AG04450 (cell line): ENCODE data around the gene TSEN34. TPM values are rescaled to one million over a fixed set of nuclear protein-coding genes. Genes with fewer than 3 reads are reported as not detected.
"Not testable (repeated sequence)": the region's sequence is repeated elsewhere in the genome, so short reads cannot be mapped to it uniquely, and the experiment has no call there.

Source experiments
- CTCF ChIA-PET: fragments of 300-600, 350-600 bp; formaldehyde crosslinking; extraction: SDS; loops from one replicate; lab custom pipeline; 2022; ENCODE audit warnings: antibody characterized with exemption, inconsistent platforms; lab: Charles Lee
- POLR2A ChIA-PET: fragments of 350-600 bp; formaldehyde crosslinking; extraction: SDS; loops from one replicate; lab custom pipeline; 2021; ENCODE audit warnings: antibody characterized with exemption, inconsistent platforms; lab: Yijun Ruan, JAX
- DNase-seq: peaks from one replicate; pipeline ENCODE4 v3.0.0-alpha.2; 2011; ENCODE audit warnings: low read depth, low spot score
- H3K27ac ChIP-seq: one replicate; pipeline ENCODE4 v1.5.1; 2012; ENCODE audit warnings: low read depth, low read length, control low read depth
- H3K27me3 ChIP-seq: one replicate; pipeline ENCODE4 v1.6.0; 2012; ENCODE audit warnings: low read length; ENCODE audit not compliant: control insufficient read depth, insufficient read depth
- H3K4me3 ChIP-seq: 2 replicates; pipeline ENCODE4 v1.5.1; 2011; ENCODE audit warnings: mild to moderate bottlenecking, low read depth, low read length, control low read depth
- H3K9me3 ChIP-seq: 2 replicates; pipeline ENCODE4 v1.5.1; 2012; ENCODE audit warnings: low read length; ENCODE audit not compliant: control insufficient read depth, insufficient read depth
- CTCF ChIP-seq: IDR thresholded peaks from 2 replicates; pipeline ENCODE4 v1.5.1; 2011; ENCODE audit warnings: low read depth, low read length, control low read depth, inconsistent platforms
- polyA plus RNA-seq: library from polyadenylated mRNA; depleted of rRNA; stranded (reverse); fragments of >200 nt; gene quantifications from 2 replicates; pipeline ENCODE4 v1.2.3, GENCODE V29; 2011

Gene TSEN34
- polyA plus RNA-seq, 1 experiment, result 32.4 TPM

GRCh38 chr19:54218259-54218658 lies 27.2 kb downstream of the TSEN34 start:
- TF ChIP-seq CTCF, result no peak
- H3K27me3 ChIP-seq, result peaks cover 12% of the 10 kb centered on the region
- ChIA-PET POLR2A (no interaction called here), CTCF (no interaction called here)
- H3K9me3 ChIP-seq, result no peaks in the 10 kb centered on the region
- DNase-seq, result no peak
- H3K27ac ChIP-seq, result no peak overlapping the region
- H3K4me3 ChIP-seq, result no peak overlapping the region

- Histone ChIP-seq H3K9me3 (no peaks in the 10 kb centered on the region), H3K27ac (no peak overlapping the region), H3K4me3 (no peak overlapping the region), H3K27me3 (peaks cover 12% of the 10 kb centered on the region)
- TF ChIP-seq CTCF, result no peak
- DNase-seq, result no peak
- ChIA-PET CTCF (no interaction called here), POLR2A (no interaction called here)
Observed at GRCh38 chr19:54218960-54219661, 28.0 kb downstream of the TSEN34 start.

GRCh38 chr19:54219702-54220101 lies 28.6 kb downstream of the TSEN34 start:
- CTCF ChIA-PET, H3K4me3 ChIP-seq, H3K9me3 ChIP-seq, H3K27ac ChIP-seq, DNase-seq, POLR2A ChIA-PET: not testable (repeated sequence)
- peaks cover 12% of the 10 kb centered on the region for H3K27me3 ChIP-seq

GRCh38 chr19:54221947-54222346 lies 30.8 kb downstream of the TSEN34 start:
- H3K27me3 ChIP-seq, result peaks cover 18% of the 10 kb centered on the region
- H3K4me3 ChIP-seq, CTCF ChIA-PET, DNase-seq, POLR2A ChIA-PET, H3K9me3 ChIP-seq, H3K27ac ChIP-seq: not testable (repeated sequence)

GRCh38 chr19:54222474-54223276 lies 31.6 kb downstream of the TSEN34 start, which contains the start of gene LILRB3:
Gene LILRB3, minus strand, starts transcription at chr19:54223007. Its CDS starts 31 bp downstream, at chr19:54222976.
- POLR2A ChIA-PET, result not testable (repeated sequence)

GRCh38 chr19:54223277-54223936 lies 32.3 kb downstream of the TSEN34 start:
- CTCF ChIA-PET, result interaction anchor here (1.0 to 1.5 kb wide), 2 partner anchors 9 to 55 kb away, joined by 3 read pairs; no protein-coding TSS in a partner anchor
- POLR2A ChIA-PET, result not testable (repeated sequence)
- peaks cover 18% of the 10 kb centered on the region for H3K27me3 ChIP-seq

More at GRCh38 chr19:54222474-54223276, 31.6 kb downstream of the TSEN34 start, which contains the start of gene LILRB3:
- H3K27ac ChIP-seq, H3K4me3 ChIP-seq, DNase-seq, H3K9me3 ChIP-seq: not testable (repeated sequence)
- peaks cover 20% of the 10 kb centered on the region for H3K27me3 ChIP-seq
- CTCF ChIA-PET, result interaction anchor here (1.0 to 1.5 kb wide), 2 partner anchors 10 to 54 kb away, joined by 3 read pairs; no protein-coding TSS in a partner anchor

GRCh38 chr19:54223937-54224281 lies 32.8 kb downstream of the TSEN34 start:
- H3K27me3 ChIP-seq, result peaks cover 17% of the 10 kb centered on the region
- DNase-seq, H3K27ac ChIP-seq, H3K9me3 ChIP-seq, POLR2A ChIA-PET, H3K4me3 ChIP-seq: not testable (repeated sequence)
- CTCF ChIA-PET, result interaction anchor here (1.5 kb wide), 1 partner anchor 8 kb away, joined by 3 read pairs; no protein-coding TSS in a partner anchor

More at GRCh38 chr19:54223277-54223936, 32.3 kb downstream of the TSEN34 start:
- not testable (repeated sequence) for DNase-seq, H3K9me3 ChIP-seq, H3K27ac ChIP-seq, H3K4me3 ChIP-seq

GRCh38 chr19:54224619-54225018 lies 33.5 kb downstream of the TSEN34 start:
- H3K4me3 ChIP-seq, H3K27ac ChIP-seq, CTCF ChIA-PET, POLR2A ChIA-PET, H3K9me3 ChIP-seq, DNase-seq: not testable (repeated sequence)
- H3K27me3 ChIP-seq, result peaks cover 17% of the 10 kb centered on the region
